ENCODE results near the gene CNKSR3.

CNKSR3 gene

GRCh38 chr6:154506108-154506507 lies 4.4 kb downstream of the CNKSR3 start:
- DNase-seq (ENCODE audit: low read depth), result no peak
- H3K4me3 ChIP-seq (ENCODE audit: low read depth, low read length), result no peak overlapping the region
- TF ChIP-seq CTCF (IDR thresholded peaks at IDR 0.05; ENCODE audit: low read depth, low read length, missing control alignments), result no peak
- in situ Hi-C loops (cut with HindIII; ENCODE audit: low sequenced_read_pairs), result loop anchor here (10.0 kb wide), 1 partner anchor 91 kb away; no protein-coding TSS in a partner anchor

DNA sequence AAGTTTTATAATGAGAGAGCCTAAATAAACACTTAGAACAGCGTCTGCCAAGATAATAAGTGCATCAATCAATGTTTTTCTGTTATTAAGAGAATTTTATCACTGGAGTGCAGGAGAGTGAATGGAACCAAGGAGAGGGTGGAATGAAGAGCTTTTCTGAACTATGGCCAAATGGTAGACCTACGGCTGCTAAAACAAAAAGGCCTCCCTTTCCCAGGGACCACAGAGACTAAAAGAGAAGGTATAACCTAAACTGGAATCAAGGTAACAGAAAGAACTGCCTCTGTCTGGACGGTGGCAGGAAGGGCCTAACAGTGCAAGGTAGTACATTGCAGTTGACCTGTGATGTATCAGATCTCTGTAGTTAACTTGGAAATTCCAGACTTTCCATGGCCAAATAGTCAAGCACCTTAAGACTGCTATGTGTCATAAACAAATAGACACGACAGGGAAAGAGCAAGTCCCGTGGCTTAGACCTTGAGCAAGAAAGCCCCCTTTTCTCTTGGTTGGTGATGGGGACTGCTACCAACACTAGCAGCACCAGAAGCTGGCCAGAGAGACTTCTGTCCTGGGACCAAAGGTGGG lies 5.5 kb downstream of the CNKSR3 start:
- no peak for DNase-seq (ENCODE audit: low read depth)
- TF ChIP-seq CTCF (IDR thresholded peaks at IDR 0.05; ENCODE audit: low read depth, low read length, missing control alignments), result no peak
- no peak overlapping the region for H3K4me3 ChIP-seq (ENCODE audit: low read depth, low read length)
- in situ Hi-C loops (cut with HindIII; ENCODE audit: low sequenced_read_pairs), result loop anchor here (10.0 kb wide), 1 partner anchor 90 kb away; no protein-coding TSS in a partner anchor

DNA sequence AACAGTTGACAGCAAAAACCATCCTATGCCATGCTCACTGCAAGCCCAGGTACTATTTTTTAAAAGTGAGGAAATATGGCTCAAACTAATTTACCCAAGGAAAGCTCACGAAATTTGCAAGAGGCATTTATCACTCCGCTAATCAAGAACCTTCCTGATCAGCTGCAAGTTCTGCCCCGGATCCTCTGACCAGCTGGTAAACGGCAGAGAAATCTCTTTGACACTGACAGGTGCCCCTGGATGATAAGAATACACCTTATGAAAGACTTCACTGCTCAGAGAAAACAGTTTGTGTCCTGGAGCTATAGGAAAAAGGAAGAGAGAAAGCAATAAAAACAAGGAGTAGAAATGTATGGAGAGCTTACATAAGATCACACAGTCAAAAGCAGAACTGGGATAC lies 6.4 kb downstream of the CNKSR3 start:
- in situ Hi-C loops (cut with HindIII; ENCODE audit: low sequenced_read_pairs), result loop anchor here (10.0 kb wide), 1 partner anchor 89 kb away; no protein-coding TSS in a partner anchor
- TF ChIP-seq CTCF (IDR thresholded peaks at IDR 0.05; ENCODE audit: low read depth, low read length, missing control alignments), result no peak
- no peak for DNase-seq (ENCODE audit: low read depth)
- no peak overlapping the region for H3K4me3 ChIP-seq (ENCODE audit: low read depth, low read length)

GRCh38 chr6:154503658-154504057 lies 6.8 kb downstream of the CNKSR3 start:
- in situ Hi-C loops (cut with HindIII; ENCODE audit: low sequenced_read_pairs), result loop anchor here (10.0 kb wide), 1 partner anchor 89 kb away; no protein-coding TSS in a partner anchor
- no peak overlapping the region for H3K4me3 ChIP-seq (ENCODE audit: low read depth, low read length)
- no peak for DNase-seq (ENCODE audit: low read depth)
- no peak for TF ChIP-seq CTCF (IDR thresholded peaks at IDR 0.05; ENCODE audit: low read depth, low read length, missing control alignments)

GRCh38 chr6:154502553-154502952 lies 7.9 kb downstream of the CNKSR3 start:
- no peak for DNase-seq (ENCODE audit: low read depth)
- no peak for TF ChIP-seq CTCF (IDR thresholded peaks at IDR 0.05; ENCODE audit: low read depth, low read length, missing control alignments)
- H3K4me3 ChIP-seq (ENCODE audit: low read depth, low read length), result no peak overlapping the region
- in situ Hi-C loops (cut with HindIII; ENCODE audit: low sequenced_read_pairs), result loop anchor here (10.0 kb wide), 1 partner anchor 88 kb away; no protein-coding TSS in a partner anchor

- no peak overlapping the region for H3K4me3 ChIP-seq (ENCODE audit: low read depth, low read length)
- DNase-seq (ENCODE audit: low read depth), result no peak
- TF ChIP-seq CTCF (IDR thresholded peaks at IDR 0.05; ENCODE audit: low read depth, low read length, missing control alignments), result no peak
- in situ Hi-C loops (cut with HindIII; ENCODE audit: low sequenced_read_pairs), result loop anchor here (10.0 kb wide), 1 partner anchor 87 kb away; no protein-coding TSS in a partner anchor
Measured at GRCh38 chr6:154501578-154501868, 9.0 kb downstream of the CNKSR3 start.
